Stomach (tissue), 9 donors: Measurements from ENCODE around the gene KCNN3. TPM values are rescaled to one million over a fixed set of nuclear protein-coding genes. Genes with fewer than 3 reads are reported as not detected.

Source experiments
- DNase-seq, 2 donors: peaks; one replicate each; pipeline versions ENCODE4 v3.0.0 to v3.0.0-alpha.2; 2013 to 2019
- H3K27ac ChIP-seq, 5 donors: fragments of 200-600 bp in 4 of 5; sonication (generic) in 4 of 5; one replicate each; pipeline ENCODE4 v1.5.1; 2013 to 2019; ENCODE audit warnings: mild to moderate bottlenecking in 1 of 5, moderate library complexity in 1 of 5
- H3K27me3 ChIP-seq, 3 donors: fragments of 200-600 bp; sonication (generic); one replicate each; pipeline ENCODE4 v1.5.1; 2017 to 2019; ENCODE audit warnings: mixed run types in 1 of 3
- H3K36me3 ChIP-seq, 4 donors: fragments of 200-600 bp; sonication (generic); 1 replicate in 3 of 4; 2 replicates in 1 of 4; pipeline ENCODE4 v1.5.1; 2016 to 2019
- H3K4me1 ChIP-seq, 4 donors: fragments of 200-600 bp; sonication (generic); one replicate each; pipeline ENCODE4 v1.5.1; 2016 to 2019
- H3K4me3 ChIP-seq, 4 donors: fragments of 200-600 bp; sonication (generic) in 3 of 4; one replicate each; pipeline ENCODE4 v1.5.1; 2016 to 2019; ENCODE audit warnings: mild to moderate bottlenecking in 1 of 4
- H3K9me3 ChIP-seq, 4 donors: fragments of 200-600 bp; sonication (generic); one replicate each; pipeline ENCODE4 v1.5.1; 2016 to 2019
- EP300 ChIP-seq: sonication (generic); formaldehyde crosslinking; IDR thresholded peaks from one replicate; pipeline ENCODE4 v1.6.1; 2017; ENCODE audit warnings: antibody characterized with exemption
- POLR2A ChIP-seq, 4 donors: fragments of 450-650 bp; IDR thresholded peaks; one replicate each; pipeline ENCODE4 v1.6.1; 2016; ENCODE audit warnings: antibody characterized with exemption in 4 of 4, control low read depth in 2 of 4, mild to moderate bottlenecking in 1 of 4, moderate library complexity in 1 of 4
- POLR2AphosphoS5 ChIP-seq, 3 donors: sonication (generic); formaldehyde crosslinking; IDR thresholded peaks; one replicate each; pipeline ENCODE4 v1.6.1; 2016; ENCODE audit warnings: antibody characterized with exemption in 3 of 3
- WGBS, 5 donors: extraction: QIAGEN DNeasy Blood & Tissue Kit in 3 of 5; methylation state at CpG; one replicate each; pipeline versions ENCODE4 v1.1.5 to v1.1.7; 2013 to 2018; 5-methylcytosine and 5-hydroxymethylcytosine counted together
- intact Hi-C: fragments of 100-400 bp; cut with DNase I; formaldehyde crosslinking; loops from one replicate; pipeline ENCODE4 v1.15.1; 2023; ENCODE audit warnings: low total_unique reads
- polyA plus RNA-seq, 3 donors: library from polyadenylated mRNA; stranded (reverse); fragments of 200-250 nt; gene quantifications; one replicate each; pipeline ENCODE4 v1.2.3, GENCODE V29; 2013
- total RNA-seq, 5 donors: library from RNA; depleted of rRNA; stranded (reverse); fragments of >200 nt; gene quantifications; one replicate each; pipeline versions ENCODE4 v1.1.0 to v1.2.3, GENCODE V29; 2014 to 2016
- TF ChIP-seq, protein P1 (sequence below), 7 experiments: fragments of 450-650 bp in 4 of 7; fragments of 200-600 bp in 3 of 7; sonication (generic) in 3 of 7; IDR thresholded peaks; one replicate each; pipeline ENCODE4 v1.5.1; 2016 to 2019; ENCODE audit warnings: antibody characterized with exemption in 7 of 7, control low read depth in 2 of 7, mild to moderate bottlenecking in 1 of 7
- donor health status: healthy with polysubstance abuse.
- donor health status: Bipolar disorder and iron deficiency.
- donor health status: healthy.

Gene KCNN3
- total and polyA plus RNA-seq, 8 donors = 0.19 to 10.7 (median 2.3) TPM

DNA sequence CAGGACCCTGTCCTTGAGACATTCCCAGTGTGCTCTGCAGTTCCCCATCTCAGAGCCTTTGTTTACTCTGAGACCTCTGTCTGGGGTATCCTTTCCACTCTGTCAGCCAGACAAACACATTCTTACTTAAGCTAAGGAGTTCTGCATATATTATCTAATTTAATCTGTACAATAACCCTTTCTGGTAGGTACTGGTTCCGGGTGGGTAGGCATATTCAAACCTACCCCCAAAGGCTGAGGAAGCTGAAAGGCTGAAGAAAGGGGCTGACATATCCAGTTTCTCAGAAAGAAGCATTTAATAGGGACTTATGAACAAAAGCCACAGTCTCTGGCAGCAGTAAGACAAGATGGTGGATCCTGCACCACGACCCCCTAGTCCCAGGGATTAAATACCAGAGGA, 53.1 kb downstream of the KCNN3 start:
- H3K9me3 ChIP-seq = no peaks in the 10 kb centered on the region
- H3K27me3 ChIP-seq = peaks cover 0 to 9% (median 8%) of the 10 kb centered on the region in 3 donors
- no peak overlapping the region for H3K27ac ChIP-seq
- no peaks in the 10 kb centered on the region for H3K36me3 ChIP-seq
- WGBS, 5 donors = 58 to 79% (median 73%) methylated on average over 2 of the region's 2 CpGs
- intact Hi-C loops = no loop called here
- no peak overlapping the region for H3K4me3 ChIP-seq
- DNase-seq = no peak
- TF ChIP-seq POLR2AphosphoS5 (IDR thresholded peaks at IDR 0.05) = no peak
- no peak for TF ChIP-seq EP300
- no peak for TF ChIP-seq POLR2A (IDR thresholded peaks at IDR 0.05)
- TF ChIP-seq, protein P1, sequence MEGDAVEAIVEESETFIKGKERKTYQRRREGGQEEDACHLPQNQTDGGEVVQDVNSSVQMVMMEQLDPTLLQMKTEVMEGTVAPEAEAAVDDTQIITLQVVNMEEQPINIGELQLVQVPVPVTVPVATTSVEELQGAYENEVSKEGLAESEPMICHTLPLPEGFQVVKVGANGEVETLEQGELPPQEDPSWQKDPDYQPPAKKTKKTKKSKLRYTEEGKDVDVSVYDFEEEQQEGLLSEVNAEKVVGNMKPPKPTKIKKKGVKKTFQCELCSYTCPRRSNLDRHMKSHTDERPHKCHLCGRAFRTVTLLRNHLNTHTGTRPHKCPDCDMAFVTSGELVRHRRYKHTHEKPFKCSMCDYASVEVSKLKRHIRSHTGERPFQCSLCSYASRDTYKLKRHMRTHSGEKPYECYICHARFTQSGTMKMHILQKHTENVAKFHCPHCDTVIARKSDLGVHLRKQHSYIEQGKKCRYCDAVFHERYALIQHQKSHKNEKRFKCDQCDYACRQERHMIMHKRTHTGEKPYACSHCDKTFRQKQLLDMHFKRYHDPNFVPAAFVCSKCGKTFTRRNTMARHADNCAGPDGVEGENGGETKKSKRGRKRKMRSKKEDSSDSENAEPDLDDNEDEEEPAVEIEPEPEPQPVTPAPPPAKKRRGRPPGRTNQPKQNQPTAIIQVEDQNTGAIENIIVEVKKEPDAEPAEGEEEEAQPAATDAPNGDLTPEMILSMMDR (IDR thresholded peaks at IDR 0.05) = no peak
- peaks cover 0 to 7% (median 2%) of the 10 kb centered on the region in 4 donors for H3K4me1 ChIP-seq

DNA sequence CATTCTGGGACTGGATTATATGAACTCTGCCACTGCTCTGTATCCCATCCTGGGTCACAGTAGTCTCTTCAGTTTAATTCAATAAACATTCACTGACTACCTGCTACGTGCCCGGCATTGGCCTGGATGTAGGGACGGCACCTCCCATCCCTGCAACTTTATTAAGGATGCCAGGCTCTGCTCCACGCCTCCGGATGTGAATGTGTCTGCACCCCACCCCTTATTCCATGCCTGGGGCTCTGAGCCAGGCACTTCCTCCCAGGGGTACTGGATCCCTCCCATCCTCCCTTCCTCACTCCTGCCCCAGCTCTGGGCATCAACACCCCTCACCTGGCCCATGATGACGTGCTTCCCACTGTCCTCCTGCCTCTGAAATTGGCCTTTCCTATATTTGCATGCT, 53.7 kb downstream of the KCNN3 start:
- Histone ChIP-seq H3K4me1 (peaks cover 0 to 7% (median 2%) of the 10 kb centered on the region in 4 donors), H3K4me3 (no peak overlapping the region), H3K36me3 (no peaks in the 10 kb centered on the region), H3K9me3 (no peaks in the 10 kb centered on the region), H3K27me3 (peaks cover 0 to 9% (median 8%) of the 10 kb centered on the region in 3 donors), H3K27ac (no peak overlapping the region)
- no peak for DNase-seq
- 52 to 71% (median 66%) methylated on average over 6 of the region's 6 CpGs for WGBS, 5 donors
- intact Hi-C loops = no loop called here
- TF ChIP-seq POLR2A (IDR thresholded peaks at IDR 0.05) = no peak
- TF ChIP-seq EP300 = no peak
- no peak for TF ChIP-seq POLR2AphosphoS5 (IDR thresholded peaks at IDR 0.05)
- TF ChIP-seq, protein P1 (IDR thresholded peaks at IDR 0.05) = no peak

DNA sequence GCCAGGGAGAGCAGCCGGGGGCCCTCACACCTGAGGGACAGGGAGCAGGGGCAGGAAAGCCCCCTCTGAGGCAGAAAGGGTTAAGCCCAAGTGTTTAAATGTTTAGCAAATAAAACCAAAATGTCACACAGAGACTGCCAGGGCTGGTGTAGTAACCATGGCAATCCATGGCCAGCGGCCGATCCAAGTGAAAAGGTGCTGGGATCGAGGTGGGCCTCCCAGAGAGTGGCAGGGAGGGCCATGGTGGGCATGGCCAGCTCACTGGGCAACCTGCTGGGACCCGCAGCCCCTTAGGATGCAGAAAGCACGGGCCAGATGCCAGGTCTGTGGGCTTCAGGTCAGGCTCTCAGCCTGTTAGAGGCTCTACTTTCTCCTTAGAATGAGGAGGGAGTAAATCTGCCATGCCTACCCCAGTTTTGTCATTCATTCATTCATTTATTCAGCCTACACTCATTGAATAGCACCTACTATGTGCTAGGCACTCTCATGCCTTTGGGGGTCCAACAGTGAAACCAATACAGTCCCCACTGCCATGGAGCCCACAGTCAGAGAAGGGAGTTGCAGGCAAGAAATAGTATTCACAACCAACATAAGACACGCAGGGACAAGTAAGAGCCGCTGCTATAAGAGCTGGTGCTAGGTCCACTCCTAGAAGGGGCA, 56.1 kb downstream of the KCNN3 start:
- Histone ChIP-seq H3K27me3 (peaks cover 0 to 11% (median 8%) of the 10 kb centered on the region in 3 donors), H3K9me3 (no peaks in the 10 kb centered on the region), H3K4me3 (no peak overlapping the region), H3K27ac (peak overlapping the region in 1 of 5 donors; percentile 24), H3K36me3 (no peaks in the 10 kb centered on the region), H3K4me1 (peaks cover 0 to 9% (median 5%) of the 10 kb centered on the region in 4 donors)
- DNase-seq = no peak
- intact Hi-C loops = no loop called here
- 61 to 97% (median 64%) methylated on average over 3 to 8 of the region's 8 CpGs for WGBS, 5 donors
- TF ChIP-seq POLR2AphosphoS5 (IDR thresholded peaks at IDR 0.05) (no peak), EP300 (no peak), POLR2A (IDR thresholded peaks at IDR 0.05) (no peak)
- TF ChIP-seq, protein P1 (IDR thresholded peaks at IDR 0.05) = no peak

- TF ChIP-seq POLR2AphosphoS5 (IDR thresholded peaks at IDR 0.05) (no peak), POLR2A (IDR thresholded peaks at IDR 0.05) (no peak), EP300 (no peak)
- TF ChIP-seq, protein P1 (IDR thresholded peaks at IDR 0.05) = no peak
- WGBS, 5 donors = 26 to 54% (median 33%) methylated on average over 10 to 18 of the region's 18 CpGs
- Histone ChIP-seq H3K4me1 (peaks cover 0 to 15% (median 8%) of the 10 kb centered on the region in 4 donors), H3K36me3 (no peaks in the 10 kb centered on the region), H3K27ac (peak overlapping the region in 1 of 5 donors; percentile 24), H3K27me3 (peaks cover 0 to 17% (median 8%) of the 10 kb centered on the region in 3 donors), H3K4me3 (no peak overlapping the region), H3K9me3 (no peaks in the 10 kb centered on the region)
- intact Hi-C loops = no loop called here
- peak in 1 of 2 donors; percentile 54 for DNase-seq
Measured at GRCh38 chr1:154813300-154813816, 56.7 kb downstream of the KCNN3 start.
